GM12873 (cell line): ENCODE measurements around the gene GALNT4.

Experiments used
- CTCF ChIP-seq: IDR thresholded peaks from 2 replicates; pipeline ENCODE4 v1.5.1; 2012; ENCODE audit warnings: low read depth, mild to moderate bottlenecking, moderate library complexity, low read length, control low read depth; ENCODE audit not compliant: insufficient read depth; ENCODE audit errors: missing control alignments

GALNT4 gene

GRCh38 chr12:89492883-89493282, 31.7 kb downstream of the GALNT4 start:
- no peak for TF ChIP-seq CTCF

GRCh38 chr12:89490922-89491321, 33.7 kb downstream of the GALNT4 start:
- no peak for TF ChIP-seq CTCF

GRCh38 chr12:89486264-89486663, 38.3 kb downstream of the GALNT4 start:
- no peak for TF ChIP-seq CTCF

GRCh38 chr12:89484470-89484869, 40.1 kb downstream of the GALNT4 start:
- no peak for TF ChIP-seq CTCF

GRCh38 chr12:89481213-89481914, 43.2 kb downstream of the GALNT4 start:
- no peak for TF ChIP-seq CTCF

GRCh38 chr12:89479982-89480381, 44.6 kb downstream of the GALNT4 start:
- TF ChIP-seq CTCF = no peak

- TF ChIP-seq CTCF = peak; percentile 2
Observed at GRCh38 chr12:89477633-89478279, 46.8 kb downstream of the GALNT4 start.
